GM13976 (cell line): ENCODE measurements around the gene BCAN.

Experiments used
- DNase-seq: peaks from one replicate; pipeline ENCODE4 v3.0.0; 2012; ENCODE audit warnings: low spot score
- in situ Hi-C: fragments of 300-500 bp; cut with MboI; formaldehyde crosslinking; loops from one replicate; pipeline ENCODE4 v1.12.0; 2022; ENCODE audit warnings: low sequenced_read_pairs, mixed read lengths, inconsistent platforms; ENCODE audit not compliant: unreplicated experiment
- TF ChIP-seq, protein P1 (sequence below): IDR thresholded peaks from 2 replicates; pipeline ENCODE4 v1.5.1; 2012; ENCODE audit warnings: borderline replicate concordance, mild to moderate bottlenecking; ENCODE audit not compliant: insufficient read depth; ENCODE audit errors: extremely low read depth, missing control alignments, control extremely low read depth

BCAN gene

DNA sequence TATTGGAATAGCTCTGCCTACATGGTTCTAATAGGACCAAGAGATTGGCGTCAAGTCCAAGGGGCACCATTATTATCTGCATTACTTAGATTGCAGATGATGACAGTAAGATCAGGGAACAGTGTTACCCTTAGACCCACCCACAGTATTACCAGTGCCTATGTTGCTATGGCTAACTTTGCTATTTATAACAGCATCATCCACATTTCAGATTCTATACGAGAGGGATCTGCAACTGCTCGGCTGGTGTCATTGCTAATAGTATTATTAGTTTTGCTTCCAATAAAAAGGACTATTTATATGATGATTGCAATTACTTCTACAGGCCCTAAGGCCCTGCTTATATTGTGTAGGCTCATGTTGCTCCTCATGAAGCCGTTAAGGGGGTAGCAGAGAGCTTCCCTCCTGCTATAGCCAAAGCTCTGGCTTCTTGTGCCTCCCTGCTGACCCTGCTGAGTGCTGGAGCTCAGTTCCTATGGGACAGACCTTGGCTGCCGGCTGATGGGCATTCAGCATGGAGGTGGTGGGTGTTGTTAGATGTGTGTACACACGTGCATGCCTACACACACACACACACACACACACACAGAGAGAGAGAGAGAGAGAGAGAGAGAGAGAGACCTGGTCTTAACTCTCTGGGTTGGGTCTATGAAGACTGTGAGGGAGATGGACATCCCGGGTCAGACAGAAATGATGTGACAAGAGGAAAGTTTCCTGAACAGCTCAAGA, 1.3 kb downstream of the BCAN start:
- TF ChIP-seq, protein P1, sequence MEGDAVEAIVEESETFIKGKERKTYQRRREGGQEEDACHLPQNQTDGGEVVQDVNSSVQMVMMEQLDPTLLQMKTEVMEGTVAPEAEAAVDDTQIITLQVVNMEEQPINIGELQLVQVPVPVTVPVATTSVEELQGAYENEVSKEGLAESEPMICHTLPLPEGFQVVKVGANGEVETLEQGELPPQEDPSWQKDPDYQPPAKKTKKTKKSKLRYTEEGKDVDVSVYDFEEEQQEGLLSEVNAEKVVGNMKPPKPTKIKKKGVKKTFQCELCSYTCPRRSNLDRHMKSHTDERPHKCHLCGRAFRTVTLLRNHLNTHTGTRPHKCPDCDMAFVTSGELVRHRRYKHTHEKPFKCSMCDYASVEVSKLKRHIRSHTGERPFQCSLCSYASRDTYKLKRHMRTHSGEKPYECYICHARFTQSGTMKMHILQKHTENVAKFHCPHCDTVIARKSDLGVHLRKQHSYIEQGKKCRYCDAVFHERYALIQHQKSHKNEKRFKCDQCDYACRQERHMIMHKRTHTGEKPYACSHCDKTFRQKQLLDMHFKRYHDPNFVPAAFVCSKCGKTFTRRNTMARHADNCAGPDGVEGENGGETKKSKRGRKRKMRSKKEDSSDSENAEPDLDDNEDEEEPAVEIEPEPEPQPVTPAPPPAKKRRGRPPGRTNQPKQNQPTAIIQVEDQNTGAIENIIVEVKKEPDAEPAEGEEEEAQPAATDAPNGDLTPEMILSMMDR, result no peak
- in situ Hi-C loops, result no loop called here

DNA sequence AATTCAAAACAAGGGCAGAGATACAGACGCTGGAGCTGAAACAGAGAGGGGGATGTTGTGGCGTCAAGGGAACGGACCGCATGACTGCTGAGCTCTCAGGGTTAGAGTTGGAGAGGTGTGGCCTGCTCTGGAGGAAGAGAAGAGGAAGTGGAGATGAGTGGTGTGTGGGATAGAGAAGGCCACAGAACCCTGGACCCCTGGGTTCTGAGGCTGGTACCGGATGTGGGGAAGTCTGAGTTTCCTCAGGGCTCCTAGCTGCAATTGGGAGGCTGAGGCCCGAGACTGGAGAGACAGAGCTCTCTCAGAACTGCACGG, 1.8 kb downstream of the BCAN start:
- TF ChIP-seq, protein P1, result no peak
- peak; percentile 72 for DNase-seq
- in situ Hi-C loops, result no loop called here

More for the DNA sequence above, 1.3 kb downstream of the BCAN start:
- DNase-seq, result no peak

DNA sequence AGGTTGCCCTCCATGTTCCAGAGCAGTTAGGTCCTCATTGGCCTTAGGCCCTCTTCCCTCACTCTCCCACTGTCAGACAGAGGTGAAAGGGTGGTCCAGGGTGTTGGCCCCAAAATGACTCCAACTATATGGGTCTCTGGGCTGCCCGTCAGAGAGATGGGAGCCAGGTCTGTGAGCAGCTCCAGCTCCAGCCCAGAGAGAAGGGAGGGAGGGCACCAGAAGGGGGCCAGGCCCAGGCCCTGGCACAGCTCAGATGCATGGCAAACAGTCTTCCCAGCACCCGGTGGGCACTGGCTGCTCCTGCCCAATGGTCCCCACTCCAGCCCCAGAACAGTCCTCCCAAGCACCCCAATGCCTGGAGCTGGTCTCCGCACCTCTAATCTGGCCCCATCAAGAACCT, 2.2 kb downstream of the BCAN start:
- TF ChIP-seq, protein P1, result no peak
- in situ Hi-C loops, result no loop called here
- no peak for DNase-seq

DNA sequence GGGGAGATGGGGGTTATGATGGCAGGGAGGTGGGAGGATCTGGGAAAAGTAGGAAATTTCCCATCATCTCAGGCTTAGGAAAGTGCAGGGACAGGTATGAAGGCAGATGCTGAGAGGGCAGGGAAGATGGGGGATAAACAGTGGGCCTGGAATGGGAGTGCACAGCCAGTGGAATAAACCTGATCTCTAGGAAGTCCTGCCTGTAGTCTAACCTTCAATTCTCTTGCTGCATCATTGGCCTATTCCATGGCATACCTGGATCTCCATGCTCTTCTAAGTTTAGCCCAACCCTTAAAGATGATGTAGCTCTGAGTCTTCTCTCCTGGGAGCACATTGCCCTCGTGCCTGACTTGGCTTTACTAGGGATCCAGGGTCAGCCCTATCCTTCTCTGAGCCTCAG, 2.7 kb downstream of the BCAN start:
- TF ChIP-seq, protein P1, result no peak
- in situ Hi-C loops, result no loop called here
- no peak for DNase-seq

DNA sequence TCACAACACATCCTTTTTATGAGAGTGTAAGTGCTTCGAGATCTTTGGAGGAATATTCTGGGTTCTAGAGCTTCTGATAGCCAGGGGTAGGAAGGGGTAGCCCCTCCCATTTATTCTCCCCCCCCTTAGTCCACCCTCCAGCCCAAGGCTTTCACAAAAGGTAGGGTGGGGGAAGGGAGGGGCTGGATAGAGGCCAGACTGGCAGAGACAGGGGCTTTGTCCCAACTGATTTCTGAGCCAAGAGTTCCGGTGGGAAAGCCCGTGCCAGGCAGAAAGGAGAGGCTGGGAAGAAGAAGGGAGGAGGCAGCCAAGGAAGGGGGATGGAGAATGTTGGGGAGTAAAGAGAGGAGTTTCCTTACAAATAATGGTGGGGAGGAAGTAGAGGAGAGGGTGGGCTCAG, 3.1 kb downstream of the BCAN start:
- in situ Hi-C loops, result no loop called here
- TF ChIP-seq, protein P1, result no peak
- no peak for DNase-seq

DNA sequence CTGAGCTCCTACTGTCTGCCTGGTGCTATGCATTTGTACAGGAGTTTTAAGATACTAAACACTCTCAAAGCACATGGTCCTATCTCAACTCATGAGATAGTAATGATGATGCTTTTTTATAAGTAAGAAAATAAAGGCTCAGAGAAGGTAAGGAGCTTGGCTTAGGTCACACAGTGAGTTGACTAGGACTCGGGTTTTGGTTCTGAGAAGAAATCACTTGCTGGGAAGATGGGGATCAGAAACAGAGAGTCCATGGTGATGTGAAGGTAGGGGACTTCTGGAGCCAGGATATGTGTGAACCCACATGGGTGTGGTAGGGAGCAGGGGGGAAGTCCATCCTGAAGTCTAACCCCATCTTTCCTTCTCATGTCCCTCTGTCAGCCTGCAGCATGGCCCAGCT, 3.7 kb downstream of the BCAN start:
- TF ChIP-seq, protein P1, result no peak
- no peak for DNase-seq

More for the DNA sequence above, 3.7 kb downstream of the BCAN start:
- in situ Hi-C loops, result no loop called here
